ENCODE results near the gene SETMAR.
A peak's percentile ranks its signal among the peaks of the same experiment; 100 is the strongest.
"Not testable (repeated sequence)": the region's sequence is repeated elsewhere in the genome, so short reads cannot be mapped to it uniquely, and the experiment has no call there.

SETMAR gene

DNA sequence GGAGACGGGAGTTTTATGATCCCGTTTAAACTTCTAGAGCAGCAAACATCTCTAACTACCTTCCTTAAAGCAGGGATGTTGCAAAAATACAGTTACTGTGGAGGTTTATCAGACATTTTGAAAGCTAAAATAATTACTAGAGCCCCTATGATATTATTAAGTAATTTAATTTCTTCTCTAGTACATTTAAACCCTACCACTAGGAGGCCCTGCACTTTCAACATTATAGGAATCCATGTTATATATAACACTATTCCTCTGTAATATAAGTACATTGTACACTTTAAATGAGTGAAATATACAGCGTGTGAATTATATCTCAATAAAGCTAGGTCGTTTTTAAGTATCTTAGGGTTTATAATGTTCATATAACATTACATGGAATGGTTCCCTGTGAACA, 11.5 kb downstream of the SETMAR start:
- DNase-seq, result no peak

DNA sequence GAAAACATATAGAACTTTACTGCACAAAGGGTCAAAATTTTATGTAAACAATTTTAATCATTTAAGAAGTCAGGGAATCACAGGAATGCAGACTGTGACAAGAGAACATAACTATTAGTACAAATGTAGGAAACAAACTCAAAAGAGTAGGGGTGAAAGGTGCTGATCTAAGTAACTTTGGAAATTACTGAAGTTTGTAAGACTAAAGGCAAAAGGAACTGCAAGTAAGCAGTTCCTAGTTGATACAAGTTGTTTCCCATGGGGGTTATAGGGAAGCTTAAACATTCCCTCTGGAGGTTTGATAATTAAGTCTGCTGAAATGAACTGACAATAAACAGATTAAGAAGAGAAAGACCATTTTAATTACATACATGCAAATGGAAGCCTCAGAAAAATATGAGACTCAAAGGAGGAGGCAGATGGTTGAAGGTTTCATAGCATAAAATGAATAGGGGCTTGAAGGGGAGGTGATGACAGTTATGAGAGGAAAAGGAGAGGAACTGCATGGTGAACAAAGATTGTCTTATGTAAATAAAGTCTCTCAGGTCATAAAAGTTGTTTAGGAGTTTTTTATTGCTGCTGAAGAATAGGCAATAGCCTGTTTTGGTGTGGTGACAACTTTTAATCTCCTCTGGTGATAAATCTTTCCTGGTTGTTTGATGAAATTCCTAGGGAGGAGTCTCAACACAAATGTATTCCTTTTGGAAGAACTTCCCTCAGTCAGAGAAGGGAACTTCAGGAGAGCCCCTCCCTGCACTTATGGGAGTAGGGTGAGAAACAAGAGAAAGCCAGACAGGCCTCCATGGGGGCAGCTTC, 17.1 kb downstream of the SETMAR start:
- DNase-seq, result no peak

- DNase-seq, result no peak
Observed at GRCh38 chr3:4321732-4322131, 18.6 kb downstream of the SETMAR start.

GRCh38 chr3:4322635-4323034, 19.5 kb downstream of the SETMAR start:
- DNase-seq, result peak; percentile 6

DNA sequence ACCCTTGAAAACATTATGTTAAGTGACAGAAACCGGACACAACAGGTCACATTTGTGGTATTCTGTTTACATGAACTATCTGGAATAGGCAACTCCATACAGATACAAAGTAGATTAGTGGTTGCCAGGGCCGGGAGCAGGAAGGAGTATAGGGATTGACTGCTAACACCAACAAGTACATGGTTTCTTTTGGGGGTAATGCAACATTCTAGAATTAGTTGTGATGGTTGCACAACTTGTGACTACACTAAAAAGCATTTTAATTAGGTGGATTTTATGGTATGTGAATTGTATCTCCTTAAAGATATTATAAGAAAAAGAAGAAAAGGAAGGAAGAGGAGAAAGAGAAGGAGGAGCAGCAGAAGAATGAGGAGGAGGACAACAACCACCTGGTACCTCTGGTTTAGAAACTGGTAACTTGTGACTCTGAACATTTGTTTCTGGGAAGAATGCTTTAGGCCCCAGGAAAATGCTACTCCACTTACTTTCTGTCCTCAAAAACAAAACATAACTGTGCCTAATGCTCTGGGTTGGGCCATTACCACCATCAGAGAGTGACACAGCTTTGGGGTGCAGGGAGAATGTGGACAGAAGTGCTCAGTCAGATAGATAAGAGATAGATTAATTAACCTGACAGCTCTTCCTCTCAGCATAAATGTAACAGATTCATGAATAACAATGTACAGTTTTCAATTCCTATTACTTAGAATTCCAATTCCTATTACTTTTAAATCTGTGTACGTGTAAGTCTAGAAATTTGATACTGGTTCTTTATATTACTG, 20.3 kb downstream of the SETMAR start:
- DNase-seq, result no peak

DNA sequence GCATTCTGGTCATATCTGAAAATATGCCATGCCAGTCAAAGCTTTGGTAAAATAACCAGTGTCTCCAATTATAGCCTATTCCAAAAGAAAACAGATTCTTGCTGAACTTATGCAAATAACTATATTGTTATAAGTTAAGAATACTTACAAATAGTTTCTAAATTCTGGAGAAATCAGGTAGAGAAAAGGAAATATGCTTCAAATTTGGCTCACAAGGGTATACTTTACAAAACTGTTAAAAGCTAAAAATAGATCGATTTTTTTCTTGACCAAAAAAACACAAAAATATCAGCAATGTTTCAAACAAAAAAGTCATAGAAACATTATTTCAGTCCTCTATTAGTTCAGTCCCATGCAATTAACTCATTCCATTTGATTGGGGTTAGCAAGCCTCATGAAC, 23.7 kb downstream of the SETMAR start:
- no peak for DNase-seq

DNA sequence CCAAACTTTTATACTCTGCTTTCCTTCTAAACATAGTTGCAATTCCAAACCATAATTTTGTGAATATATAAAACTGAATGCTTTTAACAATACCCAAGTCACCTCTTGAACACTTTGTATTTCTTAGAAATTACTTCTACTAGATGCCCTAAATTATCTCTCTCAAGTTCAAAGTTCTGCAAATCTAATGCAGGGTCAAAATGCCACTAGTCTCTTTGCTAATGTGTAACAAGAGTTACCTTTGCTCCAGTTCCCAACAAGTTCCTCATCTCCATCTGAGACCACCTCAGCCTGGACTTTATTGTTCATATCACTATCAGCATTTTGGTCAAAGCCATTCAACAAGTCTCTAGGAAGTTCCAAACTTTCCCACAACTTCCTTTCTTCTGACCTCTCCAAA, 26.6 kb downstream of the SETMAR start:
- not testable (repeated sequence) for DNase-seq

DNA sequence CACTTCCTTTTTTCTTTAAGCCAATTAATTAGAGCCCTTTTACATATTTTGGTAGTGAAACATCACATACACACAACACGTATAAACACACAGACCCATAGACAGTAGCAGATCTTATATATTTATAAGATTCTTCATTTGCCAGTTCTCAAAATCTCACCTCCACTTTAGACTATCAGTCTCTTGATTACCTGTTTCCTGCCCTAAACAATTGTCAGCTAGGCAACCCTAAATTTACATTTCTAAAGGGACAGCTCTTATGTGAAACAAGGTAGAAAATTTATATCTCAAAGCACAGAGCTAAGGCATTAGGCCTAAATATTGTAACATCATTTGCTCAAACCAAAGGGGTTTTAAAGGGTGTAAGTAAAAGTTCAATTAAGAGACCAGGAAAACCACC, 28.9 kb downstream of the SETMAR start:
- DNase-seq, result no peak

GRCh38 chr3:4332574-4332973, 29.4 kb downstream of the SETMAR start:
- no peak for DNase-seq

DNA sequence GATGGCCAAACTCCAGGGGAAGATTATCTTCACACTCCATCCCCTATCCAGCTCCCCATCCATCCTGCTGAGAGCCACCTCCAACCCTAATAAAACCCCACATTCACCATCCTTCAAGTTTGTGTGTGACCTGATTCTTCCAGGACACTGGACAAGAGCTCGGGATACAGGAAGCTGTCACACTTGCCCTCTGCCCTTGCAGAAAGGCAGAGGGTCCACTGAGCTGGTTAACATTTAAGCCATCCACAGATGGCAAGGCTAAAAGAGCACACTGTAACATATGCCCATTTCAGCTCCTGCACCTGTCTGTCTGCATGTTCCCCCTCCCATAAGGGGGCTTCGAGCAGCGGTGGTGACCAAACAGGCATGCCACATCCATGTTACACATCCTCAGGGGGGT, 29.8 kb downstream of the SETMAR start:
- no peak for DNase-seq

DNA sequence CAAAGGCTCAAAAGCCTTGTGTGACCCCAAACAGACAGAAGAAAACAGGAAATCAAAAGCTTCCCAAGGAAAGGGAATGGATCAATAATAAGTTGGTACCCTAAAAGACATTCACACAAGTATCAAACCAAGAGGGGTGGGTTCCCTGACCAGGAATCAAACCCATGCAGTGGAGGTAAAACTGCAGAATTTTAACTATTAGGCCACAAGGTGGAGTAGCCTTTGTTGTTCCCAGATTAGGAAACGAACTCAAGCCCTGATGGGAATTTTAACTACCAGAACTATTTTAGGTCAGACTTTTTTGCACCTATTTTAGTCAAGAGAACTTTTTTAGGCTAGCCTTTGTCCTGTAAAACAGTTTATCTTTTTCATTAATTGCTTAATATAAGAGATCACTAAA, 31.4 kb downstream of the SETMAR start:
- DNase-seq, result no peak

DNA sequence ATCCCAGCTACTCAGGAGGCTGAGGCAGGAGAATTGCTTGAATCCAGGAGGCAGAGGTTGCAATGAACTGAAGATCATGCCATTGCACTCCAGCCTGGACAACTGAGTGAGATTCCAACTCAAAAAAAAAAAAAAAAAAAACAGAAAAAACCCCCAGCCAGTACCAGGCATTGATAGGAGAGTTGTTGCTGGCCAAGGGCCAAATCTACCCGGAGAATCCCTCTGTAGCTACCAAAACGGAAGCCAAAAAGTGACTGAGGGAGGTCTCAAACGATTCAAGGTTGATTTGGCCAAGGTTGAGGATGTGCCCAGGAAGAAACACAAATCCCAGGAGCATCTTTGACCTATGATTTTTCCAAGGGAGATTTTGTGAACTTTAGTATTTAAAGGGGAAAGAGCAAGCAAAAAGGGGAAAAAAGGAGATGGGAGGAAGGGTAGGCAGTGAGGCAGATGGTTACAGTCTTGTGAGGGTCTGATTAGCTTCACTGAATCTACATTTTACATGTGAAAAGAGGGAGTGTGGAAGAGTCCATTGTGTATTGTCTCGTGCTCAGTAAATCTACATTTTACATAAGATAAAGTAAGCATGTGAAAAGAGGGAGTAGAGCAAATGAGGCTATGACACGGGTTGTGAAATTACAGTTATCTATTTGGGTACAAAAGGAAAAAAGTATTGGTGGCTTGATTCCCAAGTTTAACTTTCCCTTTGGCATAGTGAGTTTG, 32.8 kb downstream of the SETMAR start:
- DNase-seq, result no peak

DNA sequence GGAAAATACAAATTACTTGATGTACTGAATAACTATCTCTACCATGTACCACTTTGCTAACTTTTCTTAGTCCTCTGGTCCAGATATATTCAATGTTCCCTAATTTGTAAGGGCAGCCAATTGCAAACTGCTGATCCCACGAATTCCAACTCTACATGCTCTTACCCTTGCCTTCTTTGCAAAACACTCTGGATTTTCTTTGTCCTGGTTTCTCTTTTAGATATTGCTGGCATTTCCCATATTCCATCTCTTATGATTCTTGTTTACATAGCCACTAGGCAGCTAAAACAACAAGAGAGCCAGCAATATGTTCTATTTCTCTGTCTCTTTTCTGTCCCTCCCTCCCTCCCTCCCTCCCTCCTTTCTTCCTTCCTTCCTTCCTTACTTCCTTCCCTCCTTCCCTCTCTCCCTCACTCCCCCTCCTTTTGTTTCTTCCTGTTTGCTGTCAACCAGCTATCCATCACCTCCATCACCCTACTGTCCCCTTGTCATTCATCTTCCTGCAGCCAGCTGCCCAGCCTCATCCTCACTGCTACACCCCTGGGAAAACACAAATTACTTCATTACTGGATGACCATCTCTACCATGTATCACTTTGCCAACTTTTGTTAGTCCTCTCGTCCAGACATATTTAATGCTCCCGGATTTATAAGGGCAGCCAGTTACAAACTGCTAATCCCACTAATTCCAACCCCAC, 33.8 kb downstream of the SETMAR start:
- DNase-seq, result no peak

DNA sequence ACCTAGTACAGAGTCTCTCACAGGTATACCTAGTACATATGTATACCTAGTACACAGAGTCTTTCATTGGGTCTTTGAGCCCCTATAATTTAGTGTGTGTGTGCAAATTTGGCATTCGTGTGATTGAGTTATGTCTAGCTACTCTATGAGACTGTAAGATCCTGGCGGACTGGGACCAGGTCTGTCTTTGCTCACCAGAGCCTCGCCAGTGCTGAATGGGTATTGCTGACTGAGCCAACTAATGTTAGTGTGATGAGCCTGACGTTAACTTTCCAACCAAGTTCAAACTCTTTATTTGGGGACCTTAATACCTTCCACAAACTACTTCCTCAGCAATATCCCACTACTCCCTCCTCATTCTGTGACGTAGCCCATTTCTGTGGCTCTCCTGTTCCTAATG, 35.6 kb downstream of the SETMAR start:
- DNase-seq, result no peak

DNA sequence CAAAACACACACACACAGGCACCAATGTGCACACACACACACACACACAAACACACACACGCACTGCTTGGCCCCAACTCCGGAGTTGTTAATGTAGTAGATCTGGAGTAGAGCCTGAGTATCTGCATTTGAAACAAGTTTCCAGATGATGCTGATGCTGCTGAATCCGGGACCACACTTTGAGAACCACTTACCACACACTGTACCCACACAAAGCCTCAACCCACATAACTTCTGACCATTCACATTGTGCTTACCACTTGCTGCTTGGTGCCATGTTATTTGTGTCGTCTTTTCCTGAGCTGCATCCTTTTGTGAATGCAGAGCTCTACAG, 36.9 kb downstream of the SETMAR start:
- no peak for DNase-seq

- no peak for DNase-seq
Observed at GRCh38 chr3:4340411-4341335, 37.5 kb downstream of the SETMAR start.

DNA sequence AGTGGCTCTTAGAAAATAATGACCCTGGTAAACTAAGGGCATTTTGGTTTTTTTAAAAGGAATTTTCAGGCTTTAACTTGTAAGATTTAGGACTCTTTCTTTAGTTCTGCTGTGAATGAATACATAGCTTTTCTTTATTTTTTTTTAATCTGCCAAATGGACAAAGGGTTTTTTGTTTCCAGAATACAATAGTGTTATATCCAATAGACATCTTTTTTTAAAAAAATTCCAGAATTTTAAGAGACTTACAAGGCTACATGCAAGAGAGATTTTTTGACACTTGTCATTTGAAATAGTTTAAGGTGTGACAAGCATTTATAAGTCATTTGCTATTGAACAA, 38.1 kb downstream of the SETMAR start:
- DNase-seq, result no peak

DNA sequence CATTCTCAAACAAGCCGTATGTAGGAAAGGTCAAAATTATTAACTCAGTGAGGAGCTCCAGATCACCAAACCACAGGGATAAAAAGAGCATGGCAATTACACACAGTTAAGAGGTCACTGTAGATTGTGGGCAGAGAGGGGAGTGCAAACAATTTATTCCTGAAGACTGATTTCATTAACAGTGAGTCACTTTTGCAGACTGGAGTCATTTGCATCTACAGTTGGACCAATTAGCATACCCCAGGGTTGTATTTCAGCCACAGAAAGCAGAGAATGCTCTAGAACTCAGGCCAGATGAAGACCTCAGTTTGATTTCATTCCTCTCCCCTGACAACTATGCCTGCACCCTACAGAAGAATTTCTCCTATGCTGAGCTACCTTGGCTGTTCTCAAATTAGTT, 40.1 kb downstream of the SETMAR start:
- DNase-seq, result no peak

DNA sequence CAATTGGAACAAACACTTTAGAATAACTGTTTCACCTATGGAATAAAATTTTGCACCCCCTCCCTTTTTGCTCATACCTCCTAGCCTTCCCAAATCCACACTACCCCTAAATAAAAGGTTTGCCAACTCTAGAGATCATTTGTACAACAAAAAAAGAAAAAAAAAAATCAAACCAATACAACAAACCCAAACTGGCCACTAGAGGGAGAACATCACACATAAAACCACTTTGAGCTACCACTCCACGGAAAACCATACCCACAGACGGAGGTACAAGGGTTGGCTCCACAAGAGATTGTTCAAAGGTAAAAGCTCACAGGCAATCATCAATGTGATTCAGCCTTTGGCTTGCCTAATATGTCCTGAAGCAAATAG, 47.6 kb downstream of the SETMAR start:
- peak; percentile 58 for DNase-seq

DNA sequence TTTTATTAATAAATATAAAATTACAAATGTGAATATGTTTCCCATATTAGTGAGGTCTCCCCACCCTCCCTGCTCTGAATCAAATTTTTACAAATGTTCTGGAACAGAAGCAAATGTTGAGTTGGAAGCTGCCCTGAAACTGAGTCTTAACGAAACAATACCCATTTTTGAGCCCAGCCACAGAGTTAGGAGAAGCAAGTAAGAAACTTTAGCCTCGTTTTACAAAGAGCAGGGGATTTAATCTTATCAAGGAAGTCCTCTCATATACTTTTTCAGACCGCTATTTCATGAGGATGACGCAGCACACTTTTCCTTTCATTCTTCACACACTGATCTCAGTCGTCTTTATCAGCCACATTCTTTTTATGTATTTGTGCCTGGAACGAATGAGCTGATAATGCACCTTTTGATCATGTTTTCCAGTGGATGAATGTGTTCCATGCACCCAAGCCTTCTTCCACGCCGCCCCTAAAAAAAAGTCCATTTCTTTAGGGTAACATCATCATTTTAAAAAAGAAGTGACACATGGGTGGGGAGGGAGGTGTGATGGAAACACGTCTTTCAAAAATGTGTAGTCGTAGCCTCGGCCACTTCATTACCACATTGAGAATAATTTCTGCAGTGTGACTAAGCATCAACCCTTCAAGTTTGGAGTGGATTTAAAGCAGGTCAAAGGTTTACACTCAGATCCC, 48.1 kb downstream of the SETMAR start:
- DNase-seq, result no peak

DNA sequence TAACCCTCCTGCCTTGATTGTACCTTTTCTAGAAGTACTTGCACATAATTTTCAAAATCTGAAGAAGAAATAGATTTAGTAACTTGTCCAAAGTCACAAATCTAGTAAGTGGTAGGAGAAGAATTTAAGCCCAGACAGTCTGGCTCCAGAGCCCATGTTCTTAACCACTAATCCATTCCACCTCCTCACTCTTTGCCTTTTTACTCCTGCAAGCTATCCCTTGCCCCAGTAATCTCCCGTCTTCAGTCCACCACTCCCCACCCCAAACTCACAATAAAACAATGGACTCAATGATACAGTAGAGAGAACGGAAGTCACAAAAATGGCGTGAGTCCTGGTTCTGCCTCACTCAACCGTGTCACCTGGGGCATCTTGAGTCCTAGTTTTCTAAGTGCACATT, 48.7 kb downstream of the SETMAR start:
- no peak for DNase-seq
